GM13977 (cell line): Measurements from ENCODE around the gene VPS11.

Source experiments
- DNase-seq: peaks from one replicate; pipeline ENCODE4 v3.0.0; 2012; ENCODE audit warnings: low spot score
- in situ Hi-C: fragments of 300-500 bp; cut with MboI; formaldehyde crosslinking; loops from one replicate; pipeline ENCODE4 v1.12.0; 2022; ENCODE audit warnings: low sequenced_read_pairs, low pct_unique_long_range_greater_than_20kb, mixed read lengths, inconsistent platforms; ENCODE audit not compliant: unreplicated experiment
- TF ChIP-seq, protein P1 (sequence below): IDR thresholded peaks from 2 replicates; pipeline ENCODE4 v1.5.1; 2012; ENCODE audit warnings: mild to moderate bottlenecking, control low read depth; ENCODE audit not compliant: insufficient read depth; ENCODE audit errors: extremely low read depth, missing control alignments

The VPS11 gene

DNA sequence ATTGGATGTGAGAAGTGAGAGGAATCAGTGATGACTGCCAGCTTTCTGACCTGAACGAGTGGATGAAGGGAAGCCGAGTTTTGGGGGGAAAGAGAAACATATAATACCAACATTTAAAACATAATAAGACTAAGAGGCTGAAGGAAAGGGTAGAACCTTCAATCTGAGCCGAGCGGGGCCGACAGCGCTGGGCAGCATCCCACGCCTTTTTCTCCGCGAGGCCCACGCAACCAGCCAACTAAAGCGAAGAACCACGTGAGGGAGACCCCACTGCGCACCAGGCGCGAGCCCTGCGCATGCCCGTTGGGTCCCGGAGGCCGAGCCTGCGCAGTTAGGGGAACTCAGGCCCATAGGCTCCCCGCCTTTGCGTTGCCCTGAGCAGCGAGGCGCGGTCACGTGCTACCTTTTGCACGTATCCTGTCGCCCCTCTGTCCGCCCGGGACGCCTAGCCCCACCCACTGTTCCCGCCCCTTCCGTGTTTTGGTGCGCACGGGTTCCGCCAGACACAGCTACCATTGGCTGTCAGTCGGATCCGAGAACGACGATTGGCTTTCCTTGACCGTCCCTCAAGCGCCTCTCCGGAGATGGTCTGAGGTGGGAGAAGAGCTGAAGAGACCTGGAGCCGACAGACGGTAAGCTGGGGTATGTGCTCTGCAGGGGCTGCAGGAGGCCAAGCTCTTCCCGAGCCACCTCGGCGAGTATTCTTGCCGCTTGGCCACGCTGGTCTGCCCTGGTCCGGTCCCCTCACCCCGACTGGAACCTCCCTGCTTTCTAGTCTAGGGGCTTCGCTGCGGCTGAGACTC, 53.6 kb downstream of the VPS11 start, which contains the start of gene HINFP:
HINFP (plus strand) TSS at position 573 of the 803 bp plus-strand sequence. CDS start 5,365 bp downstream, outside the sequence.
- TF ChIP-seq, protein P1, sequence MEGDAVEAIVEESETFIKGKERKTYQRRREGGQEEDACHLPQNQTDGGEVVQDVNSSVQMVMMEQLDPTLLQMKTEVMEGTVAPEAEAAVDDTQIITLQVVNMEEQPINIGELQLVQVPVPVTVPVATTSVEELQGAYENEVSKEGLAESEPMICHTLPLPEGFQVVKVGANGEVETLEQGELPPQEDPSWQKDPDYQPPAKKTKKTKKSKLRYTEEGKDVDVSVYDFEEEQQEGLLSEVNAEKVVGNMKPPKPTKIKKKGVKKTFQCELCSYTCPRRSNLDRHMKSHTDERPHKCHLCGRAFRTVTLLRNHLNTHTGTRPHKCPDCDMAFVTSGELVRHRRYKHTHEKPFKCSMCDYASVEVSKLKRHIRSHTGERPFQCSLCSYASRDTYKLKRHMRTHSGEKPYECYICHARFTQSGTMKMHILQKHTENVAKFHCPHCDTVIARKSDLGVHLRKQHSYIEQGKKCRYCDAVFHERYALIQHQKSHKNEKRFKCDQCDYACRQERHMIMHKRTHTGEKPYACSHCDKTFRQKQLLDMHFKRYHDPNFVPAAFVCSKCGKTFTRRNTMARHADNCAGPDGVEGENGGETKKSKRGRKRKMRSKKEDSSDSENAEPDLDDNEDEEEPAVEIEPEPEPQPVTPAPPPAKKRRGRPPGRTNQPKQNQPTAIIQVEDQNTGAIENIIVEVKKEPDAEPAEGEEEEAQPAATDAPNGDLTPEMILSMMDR: no peak
- in situ Hi-C loops: no loop called here
- peak; percentile 97 for DNase-seq

DNA sequence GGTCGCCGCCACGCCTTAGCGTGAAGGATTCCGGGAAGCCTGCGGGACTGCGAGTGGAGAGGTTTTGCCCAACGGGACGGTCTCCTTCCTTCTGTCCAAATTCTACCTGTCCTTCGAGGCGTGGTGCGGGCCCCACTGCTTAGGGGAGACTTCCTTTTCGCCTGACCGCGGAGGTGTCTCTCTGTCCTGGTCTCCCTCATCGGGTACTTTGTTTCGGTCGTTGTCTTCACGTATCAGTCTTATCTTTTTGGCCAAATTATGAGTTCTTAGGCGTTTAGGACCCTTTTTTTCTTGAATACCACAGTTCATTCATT, 54.1 kb downstream of the VPS11 start:
- DNase-seq: no peak
- in situ Hi-C loops: no loop called here
- TF ChIP-seq, protein P1: no peak

DNA sequence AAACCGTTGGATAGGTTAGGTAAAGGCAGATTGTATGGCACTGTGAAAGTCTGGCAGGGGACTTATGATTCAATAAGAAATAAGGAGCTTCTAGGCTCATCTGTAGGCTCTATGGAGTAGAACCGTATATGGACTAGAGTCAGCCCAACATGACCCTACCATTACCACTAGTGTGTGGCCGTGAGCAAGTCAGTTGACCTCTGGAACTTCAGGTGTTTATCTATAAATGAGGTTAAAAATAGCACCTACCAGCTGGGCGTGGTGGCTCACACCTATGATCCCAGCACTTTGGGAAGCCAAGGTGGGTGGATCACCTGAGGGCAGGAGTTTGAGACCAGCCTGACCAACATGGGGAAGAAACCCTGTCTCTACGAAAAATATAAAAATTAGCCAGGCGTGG, 58.2 kb downstream of the VPS11 start:
- no peak for DNase-seq
- TF ChIP-seq, protein P1: no peak
- in situ Hi-C loops: no loop called here

DNA sequence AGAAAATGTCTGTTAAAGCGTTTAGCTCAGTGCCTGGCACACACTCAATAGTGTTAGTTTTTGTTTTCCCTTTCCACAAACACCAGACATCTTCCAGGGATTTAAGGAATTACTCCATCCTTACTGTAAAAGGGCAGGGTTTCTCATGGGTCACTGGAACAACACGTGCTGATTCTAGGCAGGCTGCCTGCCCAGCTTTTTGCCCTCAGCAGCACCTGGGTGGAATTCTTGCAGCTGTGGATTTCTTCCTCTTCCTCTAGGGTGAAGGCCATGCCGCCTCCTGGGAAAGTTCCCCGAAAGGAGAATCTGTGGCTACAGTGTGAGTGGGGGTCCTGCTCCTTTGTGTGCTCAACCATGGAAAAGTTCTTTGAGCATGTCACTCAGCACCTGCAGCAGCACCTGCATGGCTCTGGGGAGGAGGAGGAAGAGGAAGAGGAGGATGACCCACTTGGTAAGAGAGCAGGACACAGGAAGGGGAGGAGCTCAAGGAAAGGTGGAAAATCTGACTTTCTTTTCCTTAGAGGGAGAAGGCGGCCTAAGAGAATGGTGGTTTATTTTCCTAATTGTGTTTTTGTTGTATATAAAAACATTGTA, 59.2 kb downstream of the VPS11 start:
- TF ChIP-seq, protein P1: no peak
- in situ Hi-C loops: no loop called here
- DNase-seq: no peak

DNA sequence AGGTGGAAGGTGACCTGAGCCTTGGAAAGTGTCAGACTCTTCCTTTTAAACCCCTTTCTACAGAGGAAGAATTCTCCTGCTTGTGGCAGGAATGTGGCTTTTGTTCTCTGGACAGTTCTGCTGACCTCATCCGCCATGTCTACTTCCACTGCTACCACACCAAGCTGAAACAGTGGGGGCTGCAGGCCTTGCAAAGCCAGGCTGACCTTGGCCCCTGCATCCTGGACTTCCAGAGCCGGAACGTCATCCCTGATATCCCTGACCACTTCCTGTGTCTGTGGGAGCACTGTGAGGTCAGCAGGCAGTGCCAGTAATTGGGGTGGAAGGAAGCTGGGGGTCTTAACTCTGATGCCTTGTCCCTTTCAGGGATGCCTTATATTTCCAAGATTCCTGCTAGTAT, 63.0 kb downstream of the VPS11 start:
- in situ Hi-C loops: no loop called here
- no peak for DNase-seq
- TF ChIP-seq, protein P1: no peak
